Kidney (tissue), 14 donors: Measurements from ENCODE around the gene MAIP1. TPM values are rescaled to one million over a fixed set of nuclear protein-coding genes. Genes with fewer than 3 reads are reported as not detected.

ENCODE experiments used
- DNase-seq, 5 donors: peaks; one replicate each; pipeline ENCODE4 v3.0.0-alpha.2; 2013 to 2020
- FAIRE-seq: peaks from 2 replicates; lab custom pipeline; 2012; peaks lifted over from hg19 to GRCh38; lab: Jason Lieb, UNC
- H3K27ac ChIP-seq, 2 donors: one replicate each; pipeline ENCODE4 v1.7.0; 2013; ENCODE audit warnings: low read depth in 2 of 2, low read length in 2 of 2, inconsistent platforms in 1 of 2
- H3K27me3 ChIP-seq: one replicate; pipeline ENCODE4 v1.7.1; 2013; ENCODE audit warnings: low read length, inconsistent platforms; ENCODE audit not compliant: control insufficient read depth, insufficient read depth
- H3K36me3 ChIP-seq, 3 donors: one replicate each; pipeline versions ENCODE4 v1.7.0 to v1.7.1; 2013; ENCODE audit warnings: low read length in 3 of 3, control low read depth in 1 of 3, inconsistent platforms in 1 of 3; ENCODE audit not compliant: insufficient read depth in 3 of 3, control insufficient read depth in 2 of 3
- H3K4me1 ChIP-seq, 3 donors: one replicate each; pipeline versions ENCODE4 v1.7.0 to v1.7.1; 2013; ENCODE audit warnings: low read length in 3 of 3, inconsistent platforms in 1 of 3, low read depth in 1 of 3; ENCODE audit not compliant: control insufficient read depth in 2 of 3, insufficient read depth in 2 of 3
- H3K4me3 ChIP-seq, 3 donors: one replicate each; pipeline versions ENCODE4 v1.7.0 to v1.8.1; 2013; ENCODE audit warnings: low read length in 3 of 3, control low read depth in 1 of 3, inconsistent platforms in 1 of 3
- H3K9ac ChIP-seq, 3 donors: one replicate each; pipeline versions ENCODE4 v1.7.0 to v1.7.1; 2013; ENCODE audit warnings: low read length in 3 of 3, control low read depth in 1 of 3, inconsistent platforms in 1 of 3
- H3K9me3 ChIP-seq, 3 donors: one replicate each; pipeline versions ENCODE4 v1.7.0 to v1.7.1; 2013; ENCODE audit warnings: low read length in 3 of 3, control low read depth in 1 of 3, inconsistent platforms in 1 of 3; ENCODE audit not compliant: control insufficient read depth in 2 of 3, insufficient read depth in 1 of 3
- CTCF ChIP-seq: IDR thresholded peaks from 3 replicates; pipeline ENCODE4 v1.5.1; 2012; ENCODE audit warnings: mild to moderate bottlenecking, moderate library complexity, borderline replicate concordance; ENCODE audit not compliant: insufficient read depth; ENCODE audit errors: extremely low read depth
- intact Hi-C: fragments of 100-400 bp; cut with DNase I; formaldehyde crosslinking; loops from one replicate; pipeline ENCODE4 v1.11.1; 2022
- polyA plus RNA-seq: library from polyadenylated mRNA; stranded (reverse); fragments of 350-450 nt; fragmentation: Illumina TruSeq; extraction: RNeasy Lipid Tissue Mini Kit (QIAGEN cat#74804); gene quantifications from one replicate; pipeline ENCODE4 v1.2.3, GENCODE V29; 2014; ENCODE audit warnings: low read depth, low replicate concordance; ENCODE audit not compliant: insufficient read depth
- total RNA-seq: library from RNA; stranded (reverse); fragmentation: NEBNext Ultra II Directional; extraction: Animal tissue kit (Norgen Biotek cat#: 25700); gene quantifications from one replicate; pipeline ENCODE4 v1.2.1, GENCODE V29; 2021
- donor health status: control.
- donor health status: control.
- donor health status: control.
- donor health status: control.
- donor health status: control.
- donor health status: DM: yes; HTN: yes; CAD: no.
- donor health status: Normal renal cell carcinoma (clear cell type).

MAIP1 gene
- total and polyA plus RNA-seq, 2 donors from 2014 or later, result 16.0 to 43.1 TPM

GRCh38 chr2:199923924-199924323 lies 31.5 kb upstream of the MAIP1 start:
- intact Hi-C loops, result no loop called here
- Histone ChIP-seq H3K9ac (no peak overlapping the region), H3K27ac (no peak overlapping the region), H3K36me3 (peaks cover 0 to 9% (median 5%) of the 10 kb centered on the region in 3 donors), H3K9me3 (no peaks in the 10 kb centered on the region), H3K27me3 (no peaks in the 10 kb centered on the region), H3K4me1 (no peaks in the 10 kb centered on the region), H3K4me3 (no peak overlapping the region)
- no peak for TF ChIP-seq CTCF
- no peak for FAIRE-seq
- no peak for DNase-seq

GRCh38 chr2:199926806-199927205 lies 28.6 kb upstream of the MAIP1 start:
- Histone ChIP-seq H3K4me3 (no peak overlapping the region), H3K9me3 (no peaks in the 10 kb centered on the region), H3K27ac (no peak overlapping the region), H3K9ac (no peak overlapping the region), H3K4me1 (no peaks in the 10 kb centered on the region), H3K27me3 (no peaks in the 10 kb centered on the region), H3K36me3 (peaks cover 0 to 9% (median 3%) of the 10 kb centered on the region in 3 donors)
- no peak for DNase-seq
- intact Hi-C loops, result no loop called here
- TF ChIP-seq CTCF, result no peak
- FAIRE-seq, result no peak

- FAIRE-seq (no peak), DNase-seq (no peak)
- Histone ChIP-seq H3K27me3 (no peaks in the 10 kb centered on the region), H3K27ac (no peak overlapping the region), H3K4me1 (no peaks in the 10 kb centered on the region), H3K4me3 (no peak overlapping the region), H3K36me3 (peaks cover 3 to 21% (median 6%) of the 10 kb centered on the region in 3 donors), H3K9ac (no peak overlapping the region), H3K9me3 (no peaks in the 10 kb centered on the region)
- no peak for TF ChIP-seq CTCF
- intact Hi-C loops, result no loop called here
Observed at GRCh38 chr2:199928226-199928625, 27.2 kb upstream of the MAIP1 start.

- Histone ChIP-seq H3K4me1 (no peaks in the 10 kb centered on the region), H3K4me3 (no peak overlapping the region), H3K9me3 (no peaks in the 10 kb centered on the region), H3K9ac (no peak overlapping the region), H3K27ac (no peak overlapping the region), H3K27me3 (no peaks in the 10 kb centered on the region), H3K36me3 (peaks cover 3 to 21% (median 6%) of the 10 kb centered on the region in 3 donors)
- DNase-seq (no peak), FAIRE-seq (no peak)
- intact Hi-C loops, result no loop called here
- no peak for TF ChIP-seq CTCF
Observed at GRCh38 chr2:199928626-199929025, 26.8 kb upstream of the MAIP1 start.
